K562 (cell line): ENCODE results near the gene C1orf21. TPM values are rescaled to one million over a fixed set of nuclear protein-coding genes. Genes with fewer than 3 reads are reported as not detected.

ENCODE experiments used
- ATAC-seq: fragments of 200-7000 bp; cut with Tn5 transposase; 3 replicates; pipeline ENCODE4 v1.9.1; 2020; ENCODE audit warnings: moderate library complexity
- BruUV-seq: library from RNA; stranded (reverse); fragments of 400-500 nt; replicated peaks from 2 replicates; lab custom pipeline; 2021; lab: Mats Ljungman, UMichigan
- CTCF ChIA-PET: fragments of 300-600 bp; formaldehyde crosslinking; extraction: SDS; loops from one replicate; lab custom pipeline; 2021; ENCODE audit warnings: low intra/inter-chr PET ratio; lab: Yijun Ruan, JAX
- POLR2A ChIA-PET: fragments of 300-600, 350-650 bp; sonication (Branson Sonifier 250); formaldehyde crosslinking; extraction: SDS; loops from one replicate; lab custom pipeline; 2021; ENCODE audit warnings: antibody characterized with exemption, inconsistent platforms; lab: Yijun Ruan, JAX
- DNase-seq, 4 experiments: peaks; one replicate each; pipeline versions ENCODE4 v3.0.0 to v3.0.0-alpha.2; 2011 to 2018; ENCODE audit warnings: low spot score in 3 of 4, mixed read lengths in 3 of 4; ENCODE audit errors: extremely low read depth in 1 of 4
- FAIRE-seq: peaks from 2 replicates; lab custom pipeline; 2011; peaks lifted over from hg19 to GRCh38; lab: Jason Lieb, UNC
- H2AFZ ChIP-seq: 2 replicates; pipeline ENCODE4 v1.6.0; 2011; ENCODE audit warnings: low read depth, low read length, control low read depth, inconsistent platforms
- H3K27ac ChIP-seq: fragments of 200-600 bp; 3 replicates; pipeline ENCODE4 v1.8.0; 2011; ENCODE audit warnings: low read depth, mild to moderate bottlenecking, control low read depth, inconsistent platforms, low read length, moderate library complexity, mixed read lengths; ENCODE audit errors: extremely low read depth
- H3K27me3 ChIP-seq, 2 experiments: fragments of 300-600 bp in 1 of 2; 2 replicates in 1 of 2; 3 replicates in 1 of 2; pipeline versions ENCODE4 v1.6.0 to v1.8.0; 2011; ENCODE audit warnings: inconsistent platforms in 2 of 2, low read length in 2 of 2, mild to moderate bottlenecking in 1 of 2, mixed read lengths in 1 of 2, moderate library complexity in 1 of 2; ENCODE audit not compliant: control insufficient read depth in 2 of 2, insufficient read depth in 2 of 2
- H3K36me3 ChIP-seq: fragments of 300-600 bp; 3 replicates; pipeline ENCODE4 v1.8.0; 2011; ENCODE audit warnings: mild to moderate bottlenecking, low read length, inconsistent platforms; ENCODE audit not compliant: control insufficient read depth, insufficient read depth
- H3K4me1 ChIP-seq, 2 experiments: fragments of 200-600 bp in 1 of 2; replicated peaks in 1 of 2; 2 replicates in 1 of 2; 3 replicates in 1 of 2; pipeline versions ENCODE4 v1.5.1 to v1.8.0; 2011; ENCODE audit warnings: inconsistent platforms in 2 of 2, low read length in 2 of 2, mild to moderate bottlenecking in 1 of 2, mixed read lengths in 1 of 2, moderate library complexity in 1 of 2; ENCODE audit not compliant: control insufficient read depth in 2 of 2, insufficient read depth in 2 of 2
- H3K4me2 ChIP-seq: 2 replicates; pipeline ENCODE4 v1.6.1; 2011; ENCODE audit warnings: low read length, control low read depth, inconsistent platforms, mixed read lengths; ENCODE audit not compliant: insufficient read depth
- H3K4me3 ChIP-seq: fragments of 200-600 bp; sonication (generic), shearing (Covaris generic); 2 replicates; pipeline ENCODE4 v1.5.1; 2016; ENCODE audit warnings: control low read depth, inconsistent platforms
- H3K79me2 ChIP-seq: fragments of 200-600 bp; 3 replicates; pipeline ENCODE4 v1.8.0; 2011; ENCODE audit warnings: low read length, inconsistent platforms; ENCODE audit not compliant: control insufficient read depth, insufficient read depth
- H3K9ac ChIP-seq, 2 experiments: 2 replicates each; pipeline versions ENCODE4 v1.6.0 to v1.6.1; 2011; ENCODE audit warnings: low read depth in 2 of 2, low read length in 2 of 2, control low read depth in 1 of 2, inconsistent platforms in 1 of 2, mild to moderate bottlenecking in 1 of 2, mixed read lengths in 1 of 2; ENCODE audit not compliant: insufficient read depth in 1 of 2
- H3K9me1 ChIP-seq: one replicate; pipeline ENCODE4 v1.6.0; 2011; ENCODE audit warnings: inconsistent platforms, mild to moderate bottlenecking, low read length, moderate library complexity; ENCODE audit not compliant: control insufficient read depth, insufficient read depth
- H3K9me3 ChIP-seq: replicated peaks from 2 replicates; pipeline ENCODE4 v1.5.1; 2011; ENCODE audit warnings: low read depth, low read length, inconsistent platforms; ENCODE audit not compliant: control insufficient read depth, insufficient read depth
- H4K20me1 ChIP-seq: replicated peaks from 2 replicates; pipeline ENCODE4 v1.6.1; 2011; ENCODE audit warnings: low read length, inconsistent platforms, mixed read lengths; ENCODE audit not compliant: control insufficient read depth, insufficient read depth
- HEY1 ChIP-seq: fragments of 250-450 bp; sonication (Bioruptor Pico); IDR thresholded peaks from 2 replicates; pipeline ENCODE4 v1.5.0; 2020; ENCODE audit warnings: mild to moderate bottlenecking, moderate library complexity, borderline replicate concordance
- NRF1 ChIP-seq, 2 experiments: fragments of 450-650 bp; IDR thresholded peaks in 1 of 2; conservative IDR thresholded peaks in 1 of 2; 2 replicates each; pipeline ENCODE4 v1.6.1; 2014; ENCODE audit warnings: mild to moderate bottlenecking in 2 of 2
- POLR2G ChIP-seq: fragments of 200-400 bp; formaldehyde crosslinking; IDR thresholded peaks from 2 replicates; pipeline ENCODE4 v1.6.1; 2017; ENCODE audit warnings: low read depth, mild to moderate bottlenecking, antibody characterized with exemption, low read length, moderate library complexity
- SLC30A9 ChIP-seq: fragments of 250-450 bp; sonication (Bioruptor Pico); IDR thresholded peaks from 2 replicates; pipeline ENCODE4 v1.8.0; 2022; ENCODE audit warnings: mild to moderate bottlenecking, moderate library complexity
- SMAD4 ChIP-seq: fragments of 250-450 bp; sonication (Bioruptor Pico); conservative IDR thresholded peaks from 2 replicates; pipeline ENCODE4 v1.8.0; 2021; ENCODE audit warnings: inconsistent platforms, mild to moderate bottlenecking, moderate library complexity
- STAT5A ChIP-seq: IDR thresholded peaks from 2 replicates; pipeline ENCODE4 v1.6.1; 2012; ENCODE audit warnings: low read length, inconsistent platforms, borderline replicate concordance
- THRAP3 ChIP-seq: fragments of 450-650 bp; IDR thresholded peaks from 2 replicates; pipeline ENCODE4 v1.6.1; 2016; ENCODE audit warnings: mild to moderate bottlenecking, inconsistent platforms, borderline replicate concordance
- ZFPM2 ChIP-seq: fragments of 250-450 bp; sonication (Bioruptor Pico); IDR thresholded peaks from 2 replicates; pipeline ENCODE4 v1.5.1; 2022; ENCODE audit warnings: mild to moderate bottlenecking
- ZNF175 ChIP-seq: fragments of 200-800 bp; sonication (Bioruptor generic); IDR thresholded peaks from 2 replicates; pipeline ENCODE4 v1.6.1; 2016; ENCODE audit warnings: low read depth, mild to moderate bottlenecking, missing genetic modification characterization, missing compliant biosample characterization
- ZNF274 ChIP-seq: IDR thresholded peaks from 2 replicates; pipeline ENCODE4 v1.6.1; 2011; ENCODE audit warnings: low read depth, mild to moderate bottlenecking, low read length, moderate library complexity, borderline replicate concordance
- ZNF699 ChIP-seq: fragments of 250-450 bp; sonication (Bioruptor Pico); IDR thresholded peaks from 2 replicates; pipeline ENCODE4 v1.8.0; 2021; ENCODE audit warnings: mild to moderate bottlenecking, moderate library complexity; ENCODE audit not compliant: insufficient replicate concordance
- WGBS: fragments of 100-300 bp; shearing (Covaris generic); methylation state at CpG from one replicate; pipeline ENCODE4 v1.1.6; 2016; ENCODE audit warnings: low coverage, mixed read lengths; ENCODE audit not compliant: insufficient coverage; ENCODE audit errors: missing lambda C conversion rate; 5-methylcytosine and 5-hydroxymethylcytosine counted together
- in situ Hi-C: fragments of 300-500 bp; cut with MboI; formaldehyde crosslinking; loops from 4 replicates; pipeline ENCODE4 v1.15.0; 2018; ENCODE audit warnings: inconsistent platforms, mixed read lengths
- intact Hi-C: fragments of 100-400 bp; cut with micrococcal nuclease; formaldehyde crosslinking; loops from 2 replicates; pipeline ENCODE4 v1.14.2; 2022
- polyA plus RNA-seq, 8 experiments: library from polyadenylated mRNA; depleted of rRNA in 4 of 8; stranded (reverse) in 5 of 8; unstranded in 3 of 8; fragments of >200 nt; fragmentation: Nextera tagmentation in 2 of 8; fragmentation: Illumina TruSeq in 1 of 8; extraction: Ambion mirVana in 2 of 8; extraction: Trizol in 1 of 8; gene quantifications; 2 replicates each; pipeline versions ENCODE4 v1.2.1 to v1.2.3, GENCODE V29; 2011 to 2014; ENCODE audit warnings: inconsistent platforms in 1 of 8, missing spikeins in 1 of 8
- total RNA-seq, 7 experiments: library from RNA; depleted of rRNA in 6 of 7; stranded (reverse); fragments of >200 nt in 6 of 7; fragmentation: Illumina TruSeq in 2 of 7; extraction: Trizol in 2 of 7; gene quantifications; 2 replicates each; pipeline versions ENCODE4 v1.2.1 to v1.2.3, GENCODE V29; 2011 to 2021; ENCODE audit warnings: low replicate concordance in 1 of 7
- TF ChIP-seq, protein P1 (sequence below): sonication (generic); formaldehyde crosslinking; IDR thresholded peaks from 2 replicates; pipeline ENCODE4 v1.9.0; 2022; ENCODE audit warnings: mild to moderate bottlenecking, missing genetic modification reagents
- TF ChIP-seq, protein P2 (sequence below): fragments of 450-650 bp; IDR thresholded peaks from 2 replicates; pipeline ENCODE4 v1.7.1; 2018; ENCODE audit warnings: mild to moderate bottlenecking, low read depth; ENCODE audit not compliant: partially characterized antibody
- TF ChIP-seq, protein P3 (sequence below): fragments of 450-650 bp; IDR thresholded peaks from 2 replicates; pipeline ENCODE4 v1.6.1; 2017; ENCODE audit warnings: antibody characterized with exemption
- TF ChIP-seq, protein P4 (sequence below), 3 experiments: IDR thresholded peaks in 2 of 3; conservative IDR thresholded peaks in 1 of 3; 2 replicates each; pipeline ENCODE4 v1.5.1; 2011 to 2012; ENCODE audit warnings: low read length in 3 of 3, mild to moderate bottlenecking in 3 of 3, control low read depth in 2 of 3, improper control_type of control experiment in 1 of 3, inconsistent platforms in 1 of 3, low read depth in 1 of 3, mixed read lengths in 1 of 3, moderate library complexity in 1 of 3; ENCODE audit not compliant: insufficient read depth in 2 of 3

C1orf21 gene
- total and polyA plus RNA-seq, 9 of the 15 experiments (the other 6 are each of a cell fraction or from before 2014, with no cell fraction given), result under 0.01 to 0.31 (median 0.07) TPM

DNA sequence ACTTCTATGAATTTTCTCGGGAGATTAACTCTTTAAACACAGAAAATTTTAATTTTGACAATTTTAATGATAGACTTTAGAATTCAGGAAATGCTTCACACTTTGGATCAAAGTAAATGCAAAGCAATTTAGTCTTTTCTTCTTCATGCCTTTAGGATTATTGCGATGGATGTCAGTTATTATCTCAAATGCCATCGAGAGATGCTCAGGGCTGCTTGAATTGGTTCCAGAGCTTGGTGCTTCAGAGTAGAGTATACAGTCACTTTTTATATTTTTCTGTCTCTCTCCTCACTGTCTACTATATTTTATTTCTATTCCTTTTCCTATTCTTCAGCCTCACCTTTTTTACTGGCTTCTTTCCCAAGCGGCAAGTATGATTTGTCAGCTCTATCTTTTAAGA lies 59.2 kb downstream of the C1orf21 start:
- WGBS, result 3% methylated on average over 4 of the region's 4 CpGs
- POLR2A ChIA-PET, result no interaction called here
- TF ChIP-seq ZNF175 (CRISPR knock-in tag) (no peak), NRF1 (conservative IDR thresholded peaks at IDR 0.05 in 1 of 2, IDR thresholded peaks at IDR 0.05 in 1 of 2) (no peak), ZNF699 (CRISPR knock-in tag) (no peak), SMAD4 (CRISPR knock-in tag) (no peak), ZFPM2 (CRISPR knock-in tag) (no peak), STAT5A (no peak), HEY1 (CRISPR knock-in tag) (no peak), THRAP3 (no peak), POLR2G (no peak), ZNF274 (no peak), SLC30A9 (CRISPR knock-in tag) (no peak)
- TF ChIP-seq, protein P1, sequence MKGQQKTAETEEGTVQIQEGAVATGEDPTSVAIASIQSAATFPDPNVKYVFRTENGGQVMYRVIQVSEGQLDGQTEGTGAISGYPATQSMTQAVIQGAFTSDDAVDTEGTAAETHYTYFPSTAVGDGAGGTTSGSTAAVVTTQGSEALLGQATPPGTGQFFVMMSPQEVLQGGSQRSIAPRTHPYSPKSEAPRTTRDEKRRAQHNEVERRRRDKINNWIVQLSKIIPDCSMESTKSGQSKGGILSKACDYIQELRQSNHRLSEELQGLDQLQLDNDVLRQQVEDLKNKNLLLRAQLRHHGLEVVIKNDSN (CRISPR knock-in tag), result no peak
- TF ChIP-seq, protein P2, sequence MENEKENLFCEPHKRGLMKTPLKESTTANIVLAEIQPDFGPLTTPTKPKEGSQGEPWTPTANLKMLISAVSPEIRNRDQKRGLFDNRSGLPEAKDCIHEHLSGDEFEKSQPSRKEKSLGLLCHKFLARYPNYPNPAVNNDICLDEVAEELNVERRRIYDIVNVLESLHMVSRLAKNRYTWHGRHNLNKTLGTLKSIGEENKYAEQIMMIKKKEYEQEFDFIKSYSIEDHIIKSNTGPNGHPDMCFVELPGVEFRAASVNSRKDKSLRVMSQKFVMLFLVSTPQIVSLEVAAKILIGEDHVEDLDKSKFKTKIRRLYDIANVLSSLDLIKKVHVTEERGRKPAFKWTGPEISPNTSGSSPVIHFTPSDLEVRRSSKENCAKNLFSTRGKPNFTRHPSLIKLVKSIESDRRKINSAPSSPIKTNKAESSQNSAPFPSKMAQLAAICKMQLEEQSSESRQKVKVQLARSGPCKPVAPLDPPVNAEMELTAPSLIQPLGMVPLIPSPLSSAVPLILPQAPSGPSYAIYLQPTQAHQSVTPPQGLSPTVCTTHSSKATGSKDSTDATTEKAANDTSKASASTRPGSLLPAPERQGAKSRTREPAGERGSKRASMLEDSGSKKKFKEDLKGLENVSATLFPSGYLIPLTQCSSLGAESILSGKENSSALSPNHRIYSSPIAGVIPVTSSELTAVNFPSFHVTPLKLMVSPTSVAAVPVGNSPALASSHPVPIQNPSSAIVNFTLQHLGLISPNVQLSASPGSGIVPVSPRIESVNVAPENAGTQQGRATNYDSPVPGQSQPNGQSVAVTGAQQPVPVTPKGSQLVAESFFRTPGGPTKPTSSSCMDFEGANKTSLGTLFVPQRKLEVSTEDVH, result no peak
- TF ChIP-seq, protein P3, sequence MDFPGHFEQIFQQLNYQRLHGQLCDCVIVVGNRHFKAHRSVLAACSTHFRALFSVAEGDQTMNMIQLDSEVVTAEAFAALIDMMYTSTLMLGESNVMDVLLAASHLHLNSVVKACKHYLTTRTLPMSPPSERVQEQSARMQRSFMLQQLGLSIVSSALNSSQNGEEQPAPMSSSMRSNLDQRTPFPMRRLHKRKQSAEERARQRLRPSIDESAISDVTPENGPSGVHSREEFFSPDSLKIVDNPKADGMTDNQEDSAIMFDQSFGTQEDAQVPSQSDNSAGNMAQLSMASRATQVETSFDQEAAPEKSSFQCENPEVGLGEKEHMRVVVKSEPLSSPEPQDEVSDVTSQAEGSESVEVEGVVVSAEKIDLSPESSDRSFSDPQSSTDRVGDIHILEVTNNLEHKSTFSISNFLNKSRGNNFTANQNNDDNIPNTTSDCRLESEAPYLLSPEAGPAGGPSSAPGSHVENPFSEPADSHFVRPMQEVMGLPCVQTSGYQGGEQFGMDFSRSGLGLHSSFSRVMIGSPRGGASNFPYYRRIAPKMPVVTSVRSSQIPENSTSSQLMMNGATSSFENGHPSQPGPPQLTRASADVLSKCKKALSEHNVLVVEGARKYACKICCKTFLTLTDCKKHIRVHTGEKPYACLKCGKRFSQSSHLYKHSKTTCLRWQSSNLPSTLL, result no peak
- TF ChIP-seq, protein P4, sequence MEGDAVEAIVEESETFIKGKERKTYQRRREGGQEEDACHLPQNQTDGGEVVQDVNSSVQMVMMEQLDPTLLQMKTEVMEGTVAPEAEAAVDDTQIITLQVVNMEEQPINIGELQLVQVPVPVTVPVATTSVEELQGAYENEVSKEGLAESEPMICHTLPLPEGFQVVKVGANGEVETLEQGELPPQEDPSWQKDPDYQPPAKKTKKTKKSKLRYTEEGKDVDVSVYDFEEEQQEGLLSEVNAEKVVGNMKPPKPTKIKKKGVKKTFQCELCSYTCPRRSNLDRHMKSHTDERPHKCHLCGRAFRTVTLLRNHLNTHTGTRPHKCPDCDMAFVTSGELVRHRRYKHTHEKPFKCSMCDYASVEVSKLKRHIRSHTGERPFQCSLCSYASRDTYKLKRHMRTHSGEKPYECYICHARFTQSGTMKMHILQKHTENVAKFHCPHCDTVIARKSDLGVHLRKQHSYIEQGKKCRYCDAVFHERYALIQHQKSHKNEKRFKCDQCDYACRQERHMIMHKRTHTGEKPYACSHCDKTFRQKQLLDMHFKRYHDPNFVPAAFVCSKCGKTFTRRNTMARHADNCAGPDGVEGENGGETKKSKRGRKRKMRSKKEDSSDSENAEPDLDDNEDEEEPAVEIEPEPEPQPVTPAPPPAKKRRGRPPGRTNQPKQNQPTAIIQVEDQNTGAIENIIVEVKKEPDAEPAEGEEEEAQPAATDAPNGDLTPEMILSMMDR (IDR thresholded peaks at IDR 0.05 in 2 of 3, conservative IDR thresholded peaks at IDR 0.05 in 1 of 3; ENCODE audit: insufficient read depth in 2 of 3, low read depth in 1 of 3, low read length in 3 of 3), result no peak

More for the DNA sequence above, 59.2 kb downstream of the C1orf21 start:
- Histone ChIP-seq H3K27me3 (no peaks in the 10 kb centered on the region), H3K9me1 (no peaks in the 10 kb centered on the region), H3K9me3 (no peaks in the 10 kb centered on the region), H3K36me3 (no peaks in the 10 kb centered on the region), H3K4me2 (no peak overlapping the region), H3K4me3 (no peak overlapping the region), H3K4me1 (no peaks in the 10 kb centered on the region), H3K9ac (no peak overlapping the region), H2AFZ (no peak overlapping the region), H3K27ac (no peak overlapping the region), H4K20me1 (no peaks in the 10 kb centered on the region), H3K79me2 (no peaks in the 10 kb centered on the region)
- in situ Hi-C loops, result no loop called here
- BruUV-seq, result no TSS peak
- ATAC-seq (no peak), DNase-seq (no peak), FAIRE-seq (no peak)
- intact Hi-C loops, result no loop called here
- CTCF ChIA-PET, result no interaction called here
